Measurements from ENCODE around the gene CHST7.

CHST7 gene

GRCh38 chrX:46602468-46603102, 29.0 kb downstream of the CHST7 start:
- no peak for DNase-seq (ENCODE audit: low read depth in 4 of 4, low spot score in 1 of 4)

GRCh38 chrX:46607916-46608315, 34.4 kb downstream of the CHST7 start:
- DNase-seq (ENCODE audit: low read depth in 4 of 4, low spot score in 1 of 4): no peak

- DNase-seq (ENCODE audit: low read depth in 4 of 4, low spot score in 1 of 4): no peak
Observed at GRCh38 chrX:46610070-46610658, 36.6 kb downstream of the CHST7 start.

GRCh38 chrX:46611658-46612362, 38.2 kb downstream of the CHST7 start:
- no peak for DNase-seq (ENCODE audit: low read depth in 4 of 4, low spot score in 1 of 4)

GRCh38 chrX:46617906-46618305, 44.3 kb downstream of the CHST7 start:
- DNase-seq (ENCODE audit: low read depth in 4 of 4, low spot score in 1 of 4): no peak

- no peak for DNase-seq (ENCODE audit: low read depth in 4 of 4, low spot score in 1 of 4)
Observed at GRCh38 chrX:46618947-46619346, 45.4 kb downstream of the CHST7 start.

- no peak for DNase-seq (ENCODE audit: low read depth in 4 of 4, low spot score in 1 of 4)
Observed at GRCh38 chrX:46620505-46620904, 46.9 kb downstream of the CHST7 start.

GRCh38 chrX:46621572-46621971, 48.0 kb downstream of the CHST7 start:
- no peak for DNase-seq (ENCODE audit: low read depth in 4 of 4, low spot score in 1 of 4)

- no peak for DNase-seq (ENCODE audit: low read depth in 4 of 4, low spot score in 1 of 4)
Observed at GRCh38 chrX:46624090-46624786, 50.7 kb downstream of the CHST7 start.

- no peak for DNase-seq (ENCODE audit: low read depth in 4 of 4, low spot score in 1 of 4)
Observed at GRCh38 chrX:46626566-46626965, 53.0 kb downstream of the CHST7 start.

- no peak for DNase-seq (ENCODE audit: low read depth in 4 of 4, low spot score in 1 of 4)
Observed at GRCh38 chrX:46627062-46627461, 53.5 kb downstream of the CHST7 start.

- no peak for DNase-seq (ENCODE audit: low read depth in 4 of 4, low spot score in 1 of 4)
Observed at GRCh38 chrX:46627711-46628419, 54.3 kb downstream of the CHST7 start.

GRCh38 chrX:46628460-46629371, 55.2 kb downstream of the CHST7 start:
- no peak for DNase-seq (ENCODE audit: low read depth in 4 of 4, low spot score in 1 of 4)

- DNase-seq (ENCODE audit: low read depth in 4 of 4, low spot score in 1 of 4): no peak
Observed at GRCh38 chrX:46630141-46630540, 56.6 kb downstream of the CHST7 start.

GRCh38 chrX:46634577-46634976, 61.0 kb downstream of the CHST7 start:
- no peak for DNase-seq (ENCODE audit: low read depth in 4 of 4, low spot score in 1 of 4)

GRCh38 chrX:46635186-46635585, 61.6 kb downstream of the CHST7 start:
- DNase-seq (ENCODE audit: low read depth in 4 of 4, low spot score in 1 of 4): no peak

- no peak for DNase-seq (ENCODE audit: low read depth in 4 of 4, low spot score in 1 of 4)
Observed at GRCh38 chrX:46636223-46636622, 62.7 kb downstream of the CHST7 start.

GRCh38 chrX:46637938-46638337, 64.4 kb downstream of the CHST7 start:
- no peak for DNase-seq (ENCODE audit: low read depth in 4 of 4, low spot score in 1 of 4)

- no peak for DNase-seq (ENCODE audit: low read depth in 4 of 4, low spot score in 1 of 4)
Observed at GRCh38 chrX:46642145-46642544, 68.6 kb downstream of the CHST7 start.

- DNase-seq (ENCODE audit: low read depth in 4 of 4, low spot score in 1 of 4): no peak
Observed at GRCh38 chrX:46643636-46644035, 70.1 kb downstream of the CHST7 start.
